DMS53 treated with DMSO at 0.1 percent for 48 hours (cell line): ENCODE results near the gene FAM83F.

ENCODE experiments used
- DNase-seq: peaks from one replicate; lab custom pipeline; 2025; ENCODE audit not compliant: unreplicated experiment; lab: John Stamatoyannopoulos, UW

FAM83F gene

GRCh38 chr22:40033586-40034380, 39.0 kb downstream of the FAM83F start:
- no peak for DNase-seq

GRCh38 chr22:40035351-40035750, 40.6 kb downstream of the FAM83F start:
- no peak for DNase-seq

GRCh38 chr22:40036126-40036525, 41.4 kb downstream of the FAM83F start:
- no peak for DNase-seq

- peak; percentile 24 for DNase-seq
These were observed 42.0 kb downstream of the FAM83F start for GRCh38 chr22:40036591-40037225.

- no peak for DNase-seq
These were observed 42.6 kb downstream of the FAM83F start for GRCh38 chr22:40037320-40037719.

GRCh38 chr22:40039482-40040115, 44.8 kb downstream of the FAM83F start:
- DNase-seq, result no peak

- DNase-seq, result no peak
These were observed 46.2 kb downstream of the FAM83F start for GRCh38 chr22:40040927-40041326.

GRCh38 chr22:40041366-40042137, 46.8 kb downstream of the FAM83F start:
- DNase-seq, result no peak

GRCh38 chr22:40042312-40042711, 47.6 kb downstream of the FAM83F start:
- DNase-seq, result no peak

GRCh38 chr22:40043081-40043480, 48.3 kb downstream of the FAM83F start:
- peak; percentile 29 for DNase-seq

- no peak for DNase-seq
These were observed 49.0 kb downstream of the FAM83F start for GRCh38 chr22:40043793-40044101.

GRCh38 chr22:40044102-40044869, 49.5 kb downstream of the FAM83F start:
- DNase-seq, result peak; percentile 91

GRCh38 chr22:40044870-40045834, 50.4 kb downstream of the FAM83F start:
- no peak for DNase-seq

- no peak for DNase-seq
These were observed 51.4 kb downstream of the FAM83F start for GRCh38 chr22:40046126-40046525.

GRCh38 chr22:40050258-40050657, 55.5 kb downstream of the FAM83F start:
- DNase-seq, result no peak

- DNase-seq, result no peak
These were observed 56.6 kb downstream of the FAM83F start for GRCh38 chr22:40051322-40051721.

GRCh38 chr22:40053460-40053859, 58.7 kb downstream of the FAM83F start:
- DNase-seq, result no peak

GRCh38 chr22:40054486-40054885, 59.7 kb downstream of the FAM83F start:
- no peak for DNase-seq

- DNase-seq, result no peak
These were observed 60.6 kb downstream of the FAM83F start for GRCh38 chr22:40055143-40055883.
